Hindlimb muscle (tissue), 1 donor: ENCODE results near the gene FOXJ3. TPM values are rescaled to one million over a fixed set of nuclear protein-coding genes. Genes with fewer than 3 reads are reported as not detected.

ENCODE experiments used
- DNase-seq: peaks from one replicate; pipeline ENCODE4 v3.0.0-alpha.2; 2013
- polyA plus RNA-seq: library from polyadenylated mRNA; unstranded; fragments of 120-200 nt; gene quantifications from one replicate; pipeline ENCODE4 v1.2.1, GENCODE V29; 2013; ENCODE audit not compliant: insufficient read length

Gene FOXJ3
- polyA plus RNA-seq, 1 donor: 40.5 TPM

GRCh38 chr1:42306977-42307376 lies 28.1 kb downstream of the FOXJ3 start:
- no peak for DNase-seq

GRCh38 chr1:42305639-42306038 lies 29.4 kb downstream of the FOXJ3 start:
- DNase-seq: no peak

GRCh38 chr1:42302034-42302433 lies 33.0 kb downstream of the FOXJ3 start:
- no peak for DNase-seq

GRCh38 chr1:42298520-42298919 lies 36.5 kb downstream of the FOXJ3 start:
- no peak for DNase-seq

- DNase-seq: no peak
Measured at GRCh38 chr1:42295816-42296215, 39.2 kb downstream of the FOXJ3 start.

- DNase-seq: no peak
Measured at GRCh38 chr1:42290130-42290529, 44.9 kb downstream of the FOXJ3 start.

- DNase-seq: no peak
Measured at GRCh38 chr1:42288311-42288985, 46.6 kb downstream of the FOXJ3 start.

- no peak for DNase-seq
Measured at GRCh38 chr1:42282867-42283583, 52.0 kb downstream of the FOXJ3 start.

- no peak for DNase-seq
Measured at GRCh38 chr1:42282024-42282579, 52.9 kb downstream of the FOXJ3 start.

- no peak for DNase-seq
Measured at GRCh38 chr1:42280821-42281220, 54.2 kb downstream of the FOXJ3 start.

GRCh38 chr1:42279055-42279454 lies 56.0 kb downstream of the FOXJ3 start:
- DNase-seq: no peak

GRCh38 chr1:42272920-42273319 lies 62.1 kb downstream of the FOXJ3 start:
- no peak for DNase-seq

- DNase-seq: no peak
Measured at GRCh38 chr1:42267904-42268303, 67.1 kb downstream of the FOXJ3 start.

- DNase-seq: no peak
Measured at GRCh38 chr1:42266253-42267135, 68.5 kb downstream of the FOXJ3 start.

- DNase-seq: no peak
Measured at GRCh38 chr1:42264511-42265190, 70.4 kb downstream of the FOXJ3 start.

GRCh38 chr1:42263019-42263418 lies 72.0 kb downstream of the FOXJ3 start:
- no peak for DNase-seq

GRCh38 chr1:42260376-42261070 lies 74.5 kb downstream of the FOXJ3 start:
- no peak for DNase-seq

- DNase-seq: no peak
Measured at GRCh38 chr1:42259739-42260064, 75.3 kb downstream of the FOXJ3 start.

GRCh38 chr1:42259059-42259738 lies 75.8 kb downstream of the FOXJ3 start:
- DNase-seq: peak; percentile 43

GRCh38 chr1:42258218-42258617 lies 76.8 kb downstream of the FOXJ3 start:
- no peak for DNase-seq

- no peak for DNase-seq
Measured at GRCh38 chr1:42251042-42251441, 84.0 kb downstream of the FOXJ3 start.
